Measurements from ENCODE around the gene SUSD3.

Gene SUSD3

GRCh38 chr9:93020771-93021670 lies 37.5 kb upstream of the SUSD3 start:
- Histone ChIP-seq H3K36me3 (ENCODE audit: insufficient read depth, low read length) (no peaks in the 10 kb centered on the region), H3K79me2 (ENCODE audit: control insufficient read depth, insufficient read depth, low read length, unreplicated experiment) (no peaks in the 10 kb centered on the region), H3K4me3 (ENCODE audit: low read depth, low read length) (no peak overlapping the region), H3K27ac (ENCODE audit: low read depth, low read length) (no peak overlapping the region), H3K4me1 (ENCODE audit: control insufficient read depth, insufficient read depth, low read length, unreplicated experiment) (no peaks in the 10 kb centered on the region), H3K27me3 (ENCODE audit: insufficient read depth, low read length) (peaks cover 13% of the 10 kb centered on the region), H2AFZ (ENCODE audit: low read length, unreplicated experiment) (no peak overlapping the region)

GRCh38 chr9:93022066-93022465 lies 36.4 kb upstream of the SUSD3 start:
- H3K79me2 ChIP-seq (ENCODE audit: control insufficient read depth, insufficient read depth, low read length, unreplicated experiment): no peaks in the 10 kb centered on the region
- no peak overlapping the region for H3K4me3 ChIP-seq (ENCODE audit: low read depth, low read length)
- H3K27ac ChIP-seq (ENCODE audit: low read depth, low read length): no peak overlapping the region
- H3K27me3 ChIP-seq (ENCODE audit: insufficient read depth, low read length): peaks cover 12% of the 10 kb centered on the region
- no peak overlapping the region for H2AFZ ChIP-seq (ENCODE audit: low read length, unreplicated experiment)
- H3K36me3 ChIP-seq (ENCODE audit: insufficient read depth, low read length): no peaks in the 10 kb centered on the region
- no peaks in the 10 kb centered on the region for H3K4me1 ChIP-seq (ENCODE audit: control insufficient read depth, insufficient read depth, low read length, unreplicated experiment)

DNA sequence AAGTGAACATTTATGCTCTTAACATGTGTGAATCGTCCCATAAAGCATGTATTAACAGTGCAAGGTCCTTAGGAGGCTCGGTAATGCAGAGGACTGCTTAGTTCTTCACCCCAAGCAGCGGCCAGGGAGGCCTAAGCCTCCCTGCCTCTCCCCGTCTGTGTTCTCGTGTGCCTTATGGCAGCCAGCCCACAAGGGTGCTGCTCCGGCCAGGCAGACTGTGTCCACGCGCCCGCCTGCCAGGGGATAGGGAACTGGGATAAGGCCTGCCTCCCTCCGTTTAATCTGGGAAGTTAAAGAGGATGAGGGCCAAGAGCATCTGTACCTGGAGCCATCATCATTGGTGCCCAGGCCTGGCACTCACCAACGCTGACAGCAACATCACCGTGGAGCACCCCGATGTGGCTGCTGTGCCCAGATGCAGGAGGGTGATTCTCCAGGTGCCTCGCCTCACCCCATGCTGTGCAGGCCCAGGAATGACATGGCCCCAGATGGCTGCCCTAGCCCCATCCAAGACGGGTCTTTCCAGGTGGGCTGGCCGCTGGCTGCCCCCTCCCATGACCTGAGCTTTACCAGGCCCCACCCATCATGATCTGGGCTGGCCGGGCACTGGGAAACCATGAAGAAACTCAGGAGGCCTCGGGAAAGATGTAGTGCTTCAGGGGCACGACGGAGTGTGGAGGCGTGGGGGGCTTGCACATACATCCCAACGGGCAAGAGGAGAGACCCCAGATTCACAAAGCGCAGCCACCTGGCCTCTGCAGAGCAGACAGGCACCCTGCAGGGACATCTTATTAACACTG lies 35.6 kb upstream of the SUSD3 start:
- H3K36me3 ChIP-seq (ENCODE audit: insufficient read depth, low read length): no peaks in the 10 kb centered on the region

DNA sequence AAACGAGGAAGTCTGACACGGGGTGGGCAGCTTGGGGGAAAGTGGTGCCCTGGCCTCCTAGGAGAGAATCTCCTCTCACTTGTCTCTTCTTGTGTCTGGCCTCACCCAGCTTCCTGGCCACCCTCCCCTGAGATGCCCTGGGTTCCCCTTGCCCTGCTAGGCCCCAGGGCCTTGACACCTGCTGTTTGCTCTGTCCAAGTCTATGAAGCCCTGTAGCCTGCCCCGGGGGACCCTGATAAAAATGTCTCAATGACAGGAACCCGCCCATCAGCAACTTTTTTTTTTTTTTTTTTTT lies 35.0 kb upstream of the SUSD3 start:
- H2AFZ ChIP-seq (ENCODE audit: low read length, unreplicated experiment): no peak overlapping the region
- no peaks in the 10 kb centered on the region for H3K79me2 ChIP-seq (ENCODE audit: control insufficient read depth, insufficient read depth, low read length, unreplicated experiment)
- H3K4me3 ChIP-seq (ENCODE audit: low read depth, low read length): no peak overlapping the region
- peaks cover 4% of the 10 kb centered on the region; the same call in 1 of the 2 replicates for H3K27me3 ChIP-seq (ENCODE audit: insufficient read depth, low read length)
- no peak overlapping the region for H3K27ac ChIP-seq (ENCODE audit: low read depth, low read length)
- H3K36me3 ChIP-seq (ENCODE audit: insufficient read depth, low read length): no peaks in the 10 kb centered on the region
- peaks cover 2% of the 10 kb centered on the region for H3K4me1 ChIP-seq (ENCODE audit: control insufficient read depth, insufficient read depth, low read length, unreplicated experiment)

More for the DNA sequence above, 35.6 kb upstream of the SUSD3 start:
- no peaks in the 10 kb centered on the region for H3K4me1 ChIP-seq (ENCODE audit: control insufficient read depth, insufficient read depth, low read length, unreplicated experiment)
- H3K27ac ChIP-seq (ENCODE audit: low read depth, low read length): no peak overlapping the region
- H2AFZ ChIP-seq (ENCODE audit: low read length, unreplicated experiment): no peak overlapping the region
- peaks cover 8% of the 10 kb centered on the region for H3K27me3 ChIP-seq (ENCODE audit: insufficient read depth, low read length)
- H3K4me3 ChIP-seq (ENCODE audit: low read depth, low read length): no peak overlapping the region
- H3K79me2 ChIP-seq (ENCODE audit: control insufficient read depth, insufficient read depth, low read length, unreplicated experiment): no peaks in the 10 kb centered on the region

DNA sequence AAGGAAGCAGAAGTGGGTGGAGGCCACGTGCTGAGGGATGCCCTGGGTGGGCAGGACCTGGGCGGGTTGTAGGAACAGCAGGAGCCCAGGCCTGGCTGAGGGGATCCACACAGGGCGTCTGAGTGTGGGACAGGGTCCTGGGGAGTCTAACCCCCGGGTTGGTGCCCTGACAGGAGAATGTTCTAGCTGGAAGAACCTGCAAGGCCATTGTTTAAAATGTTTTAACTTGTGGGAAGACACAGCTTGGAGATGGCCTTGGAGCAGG lies 33.9 kb upstream of the SUSD3 start:
- Histone ChIP-seq H3K4me1 (ENCODE audit: control insufficient read depth, insufficient read depth, low read length, unreplicated experiment) (peaks cover 3% of the 10 kb centered on the region), H3K27me3 (ENCODE audit: insufficient read depth, low read length) (no peaks in the 10 kb centered on the region; the same call in 1 of the 2 replicates), H3K27ac (ENCODE audit: low read depth, low read length) (no peak overlapping the region), H3K4me3 (ENCODE audit: low read depth, low read length) (no peak overlapping the region), H3K36me3 (ENCODE audit: insufficient read depth, low read length) (no peaks in the 10 kb centered on the region), H2AFZ (ENCODE audit: low read length, unreplicated experiment) (no peak overlapping the region), H3K79me2 (ENCODE audit: control insufficient read depth, insufficient read depth, low read length, unreplicated experiment) (no peaks in the 10 kb centered on the region)

- H3K36me3 ChIP-seq (ENCODE audit: insufficient read depth, low read length): no peaks in the 10 kb centered on the region
- no peak overlapping the region for H3K27ac ChIP-seq (ENCODE audit: low read depth, low read length)
Measured at GRCh38 chr9:93024986-93025630, 33.4 kb upstream of the SUSD3 start.

GRCh38 chr9:93025736-93026135 lies 32.8 kb upstream of the SUSD3 start:
- H3K4me3 ChIP-seq (ENCODE audit: low read depth, low read length): no peak overlapping the region
- no peak overlapping the region for H3K27ac ChIP-seq (ENCODE audit: low read depth, low read length)
- H3K36me3 ChIP-seq (ENCODE audit: insufficient read depth, low read length): no peaks in the 10 kb centered on the region
- H2AFZ ChIP-seq (ENCODE audit: low read length, unreplicated experiment): no peak overlapping the region
- no peaks in the 10 kb centered on the region for H3K79me2 ChIP-seq (ENCODE audit: control insufficient read depth, insufficient read depth, low read length, unreplicated experiment)
- H3K4me1 ChIP-seq (ENCODE audit: control insufficient read depth, insufficient read depth, low read length, unreplicated experiment): peaks cover 3% of the 10 kb centered on the region
- peaks cover 11% of the 10 kb centered on the region for H3K27me3 ChIP-seq (ENCODE audit: insufficient read depth, low read length)

More at GRCh38 chr9:93024986-93025630, 33.4 kb upstream of the SUSD3 start:
- H3K27me3 ChIP-seq (ENCODE audit: insufficient read depth, low read length): peaks cover 4% of the 10 kb centered on the region
- no peak overlapping the region for H2AFZ ChIP-seq (ENCODE audit: low read length, unreplicated experiment)
- H3K79me2 ChIP-seq (ENCODE audit: control insufficient read depth, insufficient read depth, low read length, unreplicated experiment): no peaks in the 10 kb centered on the region
- H3K4me3 ChIP-seq (ENCODE audit: low read depth, low read length): no peak overlapping the region
- H3K4me1 ChIP-seq (ENCODE audit: control insufficient read depth, insufficient read depth, low read length, unreplicated experiment): peaks cover 3% of the 10 kb centered on the region

DNA sequence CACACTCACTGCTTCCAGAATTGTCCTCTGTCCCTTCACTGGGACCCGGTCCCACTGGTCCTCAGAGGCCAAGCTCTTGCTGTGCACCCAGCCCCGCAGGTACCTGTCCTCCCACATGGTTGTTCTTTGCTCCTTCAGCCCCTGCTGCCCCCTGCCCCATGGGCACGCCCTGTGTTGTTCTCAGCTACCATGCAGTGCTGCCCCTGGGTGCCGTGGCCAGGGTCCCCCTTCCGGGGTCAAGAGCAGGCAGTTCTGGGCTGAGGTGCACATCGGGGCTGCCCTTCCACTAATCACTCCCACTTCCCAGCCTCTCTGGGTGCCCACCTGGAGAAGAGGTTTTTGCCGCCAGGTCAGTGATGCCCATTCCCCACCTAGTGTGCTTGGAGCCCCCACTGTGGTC lies 31.9 kb upstream of the SUSD3 start:
- H3K27ac ChIP-seq (ENCODE audit: low read depth, low read length): no peak overlapping the region
- H3K27me3 ChIP-seq (ENCODE audit: insufficient read depth, low read length): peaks cover 20% of the 10 kb centered on the region
- no peak overlapping the region for H3K4me3 ChIP-seq (ENCODE audit: low read depth, low read length)
- no peaks in the 10 kb centered on the region for H3K79me2 ChIP-seq (ENCODE audit: control insufficient read depth, insufficient read depth, low read length, unreplicated experiment)
- H3K36me3 ChIP-seq (ENCODE audit: insufficient read depth, low read length): no peaks in the 10 kb centered on the region
- no peak overlapping the region for H2AFZ ChIP-seq (ENCODE audit: low read length, unreplicated experiment)
- peaks cover 3% of the 10 kb centered on the region for H3K4me1 ChIP-seq (ENCODE audit: control insufficient read depth, insufficient read depth, low read length, unreplicated experiment)

- Histone ChIP-seq H3K27me3 (ENCODE audit: insufficient read depth, low read length) (peaks cover 29% of the 10 kb centered on the region), H3K4me1 (ENCODE audit: control insufficient read depth, insufficient read depth, low read length, unreplicated experiment) (peaks cover 3% of the 10 kb centered on the region), H3K4me3 (ENCODE audit: low read depth, low read length) (no peak overlapping the region), H2AFZ (ENCODE audit: low read length, unreplicated experiment) (no peak overlapping the region), H3K79me2 (ENCODE audit: control insufficient read depth, insufficient read depth, low read length, unreplicated experiment) (no peaks in the 10 kb centered on the region), H3K36me3 (ENCODE audit: insufficient read depth, low read length) (no peaks in the 10 kb centered on the region), H3K27ac (ENCODE audit: low read depth, low read length) (no peak overlapping the region)
Measured at GRCh38 chr9:93027750-93028149, 30.8 kb upstream of the SUSD3 start.

GRCh38 chr9:93028448-93029006 lies 30.0 kb upstream of the SUSD3 start:
- no peak overlapping the region for H3K4me3 ChIP-seq (ENCODE audit: low read depth, low read length)
- H3K27me3 ChIP-seq (ENCODE audit: insufficient read depth, low read length): peaks cover 35% of the 10 kb centered on the region
- H3K36me3 ChIP-seq (ENCODE audit: insufficient read depth, low read length): no peaks in the 10 kb centered on the region
- no peak overlapping the region for H2AFZ ChIP-seq (ENCODE audit: low read length, unreplicated experiment)
- no peaks in the 10 kb centered on the region for H3K79me2 ChIP-seq (ENCODE audit: control insufficient read depth, insufficient read depth, low read length, unreplicated experiment)
- H3K4me1 ChIP-seq (ENCODE audit: control insufficient read depth, insufficient read depth, low read length, unreplicated experiment): peaks cover 3% of the 10 kb centered on the region
- H3K27ac ChIP-seq (ENCODE audit: low read depth, low read length): no peak overlapping the region
